Pancreas (tissue), 10 donors: ENCODE results near the gene HSD17B13. TPM values are rescaled to one million over a fixed set of nuclear protein-coding genes. Genes with fewer than 3 reads are reported as not detected.

Source experiments
- ATAC-seq, 4 donors: fragments of 200-7000 bp; cut with Tn5 transposase; one replicate each; pipeline versions ENCODE4 v1.8.0 to v1.9.1; 2020; ENCODE audit warnings: mild to moderate bottlenecking in 4 of 4, moderate library complexity in 4 of 4
- DNase-seq, 6 donors: peaks; one replicate each; pipeline ENCODE4 v3.0.0-alpha.2; 2020
- FAIRE-seq: peaks from 2 replicates; lab custom pipeline; 2012; peaks lifted over from hg19 to GRCh38; lab: Jason Lieb, UNC
- H3K27ac ChIP-seq, 4 donors: fragments of 200-600 bp; sonication (generic); 1 replicate in 3 of 4; 2 replicates in 1 of 4; pipeline versions ENCODE4 v1.5.0 to v1.8.0; 2020
- H3K27me3 ChIP-seq, 4 donors: fragments of 200-600 bp; one replicate each; pipeline ENCODE4 v1.8.0; 2021
- H3K36me3 ChIP-seq, 3 donors: fragments of 200-600 bp; sonication (generic) in 1 of 3; one replicate each; pipeline versions ENCODE4 v1.5.0 to v1.8.0; 2020 to 2021
- H3K4me1 ChIP-seq, 3 donors: fragments of 200-600 bp; one replicate each; pipeline ENCODE4 v1.8.0; 2021
- H3K4me3 ChIP-seq, 4 donors: fragments of 200-600 bp; sonication (generic) in 2 of 4; one replicate each; pipeline versions ENCODE4 v1.5.0 to v1.8.0; 2020 to 2021
- H3K9me3 ChIP-seq, 4 donors: fragments of 200-600 bp; one replicate each; pipeline ENCODE4 v1.8.0; 2021
- WGBS, 2 donors: extraction: QIAGEN DNeasy Blood & Tissue Kit; methylation state at CpG; one replicate each; pipeline ENCODE4 v1.1.7; 2013; 5-methylcytosine and 5-hydroxymethylcytosine counted together
- intact Hi-C, 3 donors: fragments of 100-400 bp; cut with DNase I; formaldehyde crosslinking; loops; one replicate each; pipeline versions ENCODE4 v1.11.1 to v1.14.2; 2022
- polyA plus RNA-seq, 2 donors: library from polyadenylated mRNA; stranded (reverse); fragments of 200-250 nt; gene quantifications; one replicate each; pipeline ENCODE4 v1.2.3, GENCODE V29; 2013
- total RNA-seq, 6 donors: library from RNA; stranded (reverse); fragmentation: NEBNext Ultra II Directional in 4 of 6; extraction: Animal tissue kit (Norgen Biotek cat#: 25700) in 4 of 6; gene quantifications; one replicate each; pipeline versions ENCODE4 v1.2.1 to v1.2.4, GENCODE V29; 2021 to 2023
- TF ChIP-seq, protein P1 (sequence below), 4 donors: fragments of 200-600 bp; sonication (generic) in 3 of 4; IDR thresholded peaks; one replicate each; pipeline versions ENCODE4 v1.5.0 to v1.8.0; 2021; ENCODE audit warnings: antibody characterized with exemption in 4 of 4
- donor health status: healthy with polysubstance abuse.
- donor health status: DM: no; HTN: no; CAD: no; lungs with moderate emphysema.
- donor health status: DM: no; HTN: no; CAD: no.
- donor health status: control.
- donor health status: control.
- donor health status: Bipolar disorder and iron deficiency.
- donor health status: DM: yes; HTN: yes; CAD: no.
- donor health status: DM: no; HTN: no; CAD: no.
- donor health status: DM: no; HTN: no; CAD: no.
- donor health status: DM: yes; HTN: yes; CAD: no.

The HSD17B13 gene
- total and polyA plus RNA-seq, 8 donors = 0.24 to 2.7 (median 0.71) TPM

DNA sequence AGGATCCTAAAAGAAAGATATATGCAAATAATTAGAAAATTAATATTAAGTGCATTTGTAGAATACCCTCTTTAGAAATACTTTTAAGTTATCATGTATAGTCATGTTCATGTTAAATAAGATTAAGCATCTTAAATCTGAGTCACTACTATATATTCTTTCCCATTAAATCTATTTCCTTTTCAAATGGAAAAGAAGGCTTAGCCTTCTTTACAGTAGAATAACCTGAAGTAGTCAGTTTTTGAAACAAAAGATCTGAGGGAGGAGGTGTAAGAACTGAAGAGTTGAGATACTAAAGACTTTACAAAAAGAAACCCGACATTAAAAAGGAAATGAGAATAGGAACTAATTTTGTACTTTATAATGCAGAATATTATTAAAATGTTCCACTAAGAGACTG, 14.7 kb upstream of the HSD17B13 start:
- Histone ChIP-seq H3K9me3 (no peaks in the 10 kb centered on the region), H3K36me3 (peaks cover 0 to 7% (median 0%) of the 10 kb centered on the region in 3 donors), H3K4me3 (no peak overlapping the region), H3K27me3 (no peaks in the 10 kb centered on the region), H3K27ac (no peak overlapping the region), H3K4me1 (no peaks in the 10 kb centered on the region)
- intact Hi-C loops = no loop called here
- TF ChIP-seq, protein P1, sequence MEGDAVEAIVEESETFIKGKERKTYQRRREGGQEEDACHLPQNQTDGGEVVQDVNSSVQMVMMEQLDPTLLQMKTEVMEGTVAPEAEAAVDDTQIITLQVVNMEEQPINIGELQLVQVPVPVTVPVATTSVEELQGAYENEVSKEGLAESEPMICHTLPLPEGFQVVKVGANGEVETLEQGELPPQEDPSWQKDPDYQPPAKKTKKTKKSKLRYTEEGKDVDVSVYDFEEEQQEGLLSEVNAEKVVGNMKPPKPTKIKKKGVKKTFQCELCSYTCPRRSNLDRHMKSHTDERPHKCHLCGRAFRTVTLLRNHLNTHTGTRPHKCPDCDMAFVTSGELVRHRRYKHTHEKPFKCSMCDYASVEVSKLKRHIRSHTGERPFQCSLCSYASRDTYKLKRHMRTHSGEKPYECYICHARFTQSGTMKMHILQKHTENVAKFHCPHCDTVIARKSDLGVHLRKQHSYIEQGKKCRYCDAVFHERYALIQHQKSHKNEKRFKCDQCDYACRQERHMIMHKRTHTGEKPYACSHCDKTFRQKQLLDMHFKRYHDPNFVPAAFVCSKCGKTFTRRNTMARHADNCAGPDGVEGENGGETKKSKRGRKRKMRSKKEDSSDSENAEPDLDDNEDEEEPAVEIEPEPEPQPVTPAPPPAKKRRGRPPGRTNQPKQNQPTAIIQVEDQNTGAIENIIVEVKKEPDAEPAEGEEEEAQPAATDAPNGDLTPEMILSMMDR (IDR thresholded peaks at IDR 0.05) = no peak
- WGBS, 2 donors = 90 to 92% methylated on average over 1 of the region's 1 CpG
- ATAC-seq (no peak), DNase-seq (no peak), FAIRE-seq (no peak)

DNA sequence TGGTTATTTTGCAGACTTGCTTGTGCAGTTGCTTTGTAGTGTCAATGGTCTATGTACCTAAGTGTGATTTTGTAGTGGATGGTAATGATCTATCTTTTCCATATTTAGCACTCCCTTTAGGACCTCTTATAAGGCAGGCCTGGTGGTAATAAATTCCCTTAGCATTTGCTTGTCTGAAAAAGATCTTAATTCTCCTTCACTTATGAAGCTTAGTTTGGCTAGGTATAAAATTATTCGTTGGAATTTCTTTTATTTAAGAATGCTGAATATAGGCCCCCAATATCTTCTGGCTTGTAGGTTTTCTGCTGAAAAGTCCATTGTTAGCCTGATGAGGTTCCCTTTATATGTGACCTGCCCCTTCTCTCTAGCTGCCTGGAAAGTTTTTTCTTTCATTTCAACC, 10.6 kb upstream of the HSD17B13 start:
- Histone ChIP-seq H3K9me3 (no peaks in the 10 kb centered on the region), H3K4me3 (no peak overlapping the region), H3K4me1 (no peaks in the 10 kb centered on the region), H3K27ac (no peak overlapping the region), H3K36me3 (no peaks in the 10 kb centered on the region), H3K27me3 (no peaks in the 10 kb centered on the region)
- TF ChIP-seq, protein P1 (IDR thresholded peaks at IDR 0.05) = no peak
- DNase-seq = no peak
- intact Hi-C loops = no loop called here
- WGBS, 2 donors = 95 to 100% methylated on average over 1 of the region's 1 CpG
- no peak for FAIRE-seq
- no peak for ATAC-seq

DNA sequence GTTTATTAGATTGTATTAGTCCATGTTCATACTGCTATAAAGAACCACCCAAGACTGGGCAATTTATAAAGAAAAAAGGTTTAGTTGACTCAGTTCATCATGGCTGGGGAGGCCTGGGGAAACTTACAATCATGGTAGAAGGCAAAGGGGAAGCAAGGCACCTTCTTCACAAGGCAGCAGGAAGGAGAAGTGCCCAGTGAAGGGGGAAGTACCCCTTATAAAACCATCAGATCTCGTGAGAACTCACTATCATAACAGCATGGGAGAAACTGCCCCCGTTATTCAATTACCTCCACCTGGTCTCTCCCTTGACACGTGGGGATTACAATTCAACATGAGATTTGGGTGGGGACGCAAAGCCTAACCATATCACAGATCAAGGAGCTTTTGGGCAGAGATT, 8.1 kb upstream of the HSD17B13 start:
- H3K27me3 ChIP-seq = no peaks in the 10 kb centered on the region
- TF ChIP-seq, protein P1 (IDR thresholded peaks at IDR 0.05) = no peak
- DNase-seq (no peak), FAIRE-seq (no peak), ATAC-seq (no peak)
- WGBS, 2 donors = 93 to 95% methylated on average over 4 of the region's 4 CpGs
- H3K9me3 ChIP-seq = no peaks in the 10 kb centered on the region
- intact Hi-C loops = no loop called here
- no peak overlapping the region for H3K27ac ChIP-seq
- H3K36me3 ChIP-seq = no peaks in the 10 kb centered on the region
- H3K4me3 ChIP-seq = no peak overlapping the region
- no peaks in the 10 kb centered on the region for H3K4me1 ChIP-seq

DNA sequence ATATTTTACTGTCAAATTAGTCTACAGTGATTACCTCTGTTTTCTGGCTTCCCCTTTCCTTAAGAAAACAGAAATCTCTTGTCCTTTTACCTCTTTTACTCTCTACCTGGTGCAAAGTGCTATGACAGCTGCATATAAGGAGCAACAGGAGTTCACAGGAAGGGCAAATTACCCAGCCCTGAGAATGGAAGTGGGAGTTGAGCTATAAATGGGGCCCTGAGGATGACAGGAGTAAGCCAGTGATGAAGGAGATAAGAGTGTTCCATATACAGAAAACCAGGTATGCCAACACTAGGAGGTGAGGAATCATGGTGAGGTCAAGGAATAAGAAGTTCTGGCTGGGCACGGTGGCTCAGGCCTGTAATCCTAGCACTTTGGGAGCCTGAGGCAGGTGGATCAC, 4.5 kb upstream of the HSD17B13 start:
- 98 to 100% methylated on average over 1 of the region's 1 CpG for WGBS, 2 donors
- H3K9me3 ChIP-seq = no peaks in the 10 kb centered on the region
- H3K27me3 ChIP-seq = no peaks in the 10 kb centered on the region
- no peak overlapping the region for H3K4me3 ChIP-seq
- FAIRE-seq (no peak), DNase-seq (no peak), ATAC-seq (no peak)
- H3K27ac ChIP-seq = no peak overlapping the region
- intact Hi-C loops = no loop called here
- no peaks in the 10 kb centered on the region for H3K4me1 ChIP-seq
- TF ChIP-seq, protein P1 (IDR thresholded peaks at IDR 0.05) = no peak
- H3K36me3 ChIP-seq = no peaks in the 10 kb centered on the region

DNA sequence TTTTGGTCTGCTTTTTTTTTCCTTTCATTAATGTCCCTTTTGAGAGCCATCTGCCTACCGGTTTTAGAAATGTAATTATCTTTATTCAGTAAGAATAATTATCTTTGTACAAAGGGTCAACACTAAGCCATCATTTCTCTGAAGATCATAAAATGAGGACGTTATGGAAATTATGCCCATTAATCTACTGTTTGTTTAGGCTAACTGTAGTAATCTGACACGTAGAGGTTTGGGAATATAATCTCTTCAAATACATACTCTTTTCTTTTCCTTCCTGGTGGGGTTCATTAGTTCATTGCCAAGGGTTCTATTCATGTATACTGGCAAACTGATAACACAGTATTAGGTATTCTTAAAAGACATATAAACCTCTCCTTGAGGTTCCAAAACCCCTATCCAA, 3.8 kb upstream of the HSD17B13 start:
- intact Hi-C loops = no loop called here
- FAIRE-seq = no peak
- Histone ChIP-seq H3K4me3 (no peak overlapping the region), H3K9me3 (no peaks in the 10 kb centered on the region), H3K27ac (no peak overlapping the region), H3K27me3 (no peaks in the 10 kb centered on the region), H3K4me1 (no peaks in the 10 kb centered on the region), H3K36me3 (no peaks in the 10 kb centered on the region)
- TF ChIP-seq, protein P1 (IDR thresholded peaks at IDR 0.05) = no peak
- no peak for ATAC-seq
- 50 to 54% methylated on average over 3 of the region's 3 CpGs for WGBS, 2 donors
- no peak for DNase-seq
